ENCODE measurements around the gene CFAP65. TPM values are rescaled to one million over a fixed set of nuclear protein-coding genes. Genes with fewer than 3 reads are reported as not detected.
A peak's percentile ranks its signal among the peaks of the same experiment; 100 is the strongest.

Gene CFAP65
- total and polyA plus RNA-seq, 2 of the 4 experiments (the other 2 are of a cell fraction): not detected

- no peak for ATAC-seq (ENCODE audit: low read depth)
- H3K4ac ChIP-seq (ENCODE audit: low read depth, low read length): no peak overlapping the region
- H3K9me1 ChIP-seq (ENCODE audit: insufficient read depth, low read length): 0 out of 2 replicates have a peak, but pooled peaks cover 4% of the 10 kb centered on the region
- no peak overlapping the region for H2BK120ac ChIP-seq (ENCODE audit: low read depth, low read length)
- H4K91ac ChIP-seq (ENCODE audit: insufficient read depth, low read depth, low read length): no peak overlapping the region
- WGBS, 2 experiments (ENCODE audit: extremely low coverage in 2 of 2, insufficient read length in 1 of 2): no CpG with 5 or more reads among the region's 5 CpGs
- H2BK15ac ChIP-seq (ENCODE audit: low read depth, low read length): no peak overlapping the region
- in situ Hi-C loops (cut with MboI; ENCODE audit: low sequenced_read_pairs): no loop called here
- no peak overlapping the region; a peak in 1 of 4 replicates for H4K8ac ChIP-seq (ENCODE audit: low read depth in 2 of 2, low read length in 2 of 2)
- H4K5ac ChIP-seq (ENCODE audit: low read depth, low read length): no peak overlapping the region
- CTCF ChIA-PET: no interaction called here
- DNase-seq: no peak
- dilution Hi-C loops (cut with HindIII; ENCODE audit: low sequenced_read_pairs, unreplicated experiment): no loop called here
- H3K27me3 ChIP-seq (ENCODE audit: control insufficient read depth, insufficient read depth, low read length): peaks cover 47% of the 10 kb centered on the region
- no peak overlapping the region for H2AK5ac ChIP-seq (ENCODE audit: low read depth, low read length)
- no peaks in the 10 kb centered on the region for H3K9me3 ChIP-seq (ENCODE audit: control insufficient read depth, insufficient read depth, low read length)
- H3K23ac ChIP-seq (ENCODE audit: low read depth, low read length): no peak overlapping the region
- H3K27ac ChIP-seq (ENCODE audit: insufficient read depth, low read length): no peak overlapping the region
- no peak overlapping the region for H3K4me2 ChIP-seq (ENCODE audit: low read depth, low read length)
- H2BK5ac ChIP-seq (ENCODE audit: low read depth, low read length, poor library complexity, severe bottlenecking): no peak overlapping the region
- no peak overlapping the region for H3K4me3 ChIP-seq (ENCODE audit: insufficient read depth, low read depth, low read length)
- H3K9ac ChIP-seq (ENCODE audit: low read depth, low read length): no peak overlapping the region
- no peak for TF ChIP-seq NFE2L2 (IDR thresholded peaks at IDR 0.05; ENCODE audit: low read depth, low read length)
- no peak for TF ChIP-seq CEBPB (IDR thresholded peaks at IDR 0.05; ENCODE audit: low read depth, low read length)
- no peak for TF ChIP-seq RAD21 (IDR thresholded peaks at IDR 0.05; ENCODE audit: low read length)
- no peak for TF ChIP-seq CHD1 (IDR thresholded peaks at IDR 0.05; ENCODE audit: low read depth, low read length)
- no peak for TF ChIP-seq MXI1 (IDR thresholded peaks at IDR 0.05; ENCODE audit: borderline replicate concordance, low read depth, low read length)
- no peak for TF ChIP-seq CTCF (conservative IDR thresholded peaks at IDR 0.05; ENCODE audit: low read depth, low read length)
- TF ChIP-seq MAZ (IDR thresholded peaks at IDR 0.05; ENCODE audit: borderline replicate concordance, low read depth, low read length): no peak
- no peak for TF ChIP-seq FOS (IDR thresholded peaks at IDR 0.05; ENCODE audit: low read depth, low read length)
- TF ChIP-seq RCOR1 (IDR thresholded peaks at IDR 0.05; ENCODE audit: insufficient replicate concordance, low read length): no peak
- TF ChIP-seq USF2 (IDR thresholded peaks at IDR 0.05; ENCODE audit: low read depth, low read length): no peak
- no peak for TF ChIP-seq MAFK (IDR thresholded peaks at IDR 0.05; ENCODE audit: low read depth, low read length)
- no peak for TF ChIP-seq POLR2A (IDR thresholded peaks at IDR 0.05; ENCODE audit: low read depth, low read length)
- TF ChIP-seq RFX5 (IDR thresholded peaks at IDR 0.05; ENCODE audit: low read depth, low read length): no peak
- TF ChIP-seq ELK1 (IDR thresholded peaks at IDR 0.05; ENCODE audit: borderline replicate concordance, low read depth, low read length): no peak
- H3K36me3 ChIP-seq (ENCODE audit: control insufficient read depth, insufficient read depth, low read length): no peaks in the 10 kb centered on the region
- POLR2A ChIA-PET (ENCODE audit: unreplicated experiment): no interaction called here
- H3K14ac ChIP-seq (replicated peaks; ENCODE audit: low read depth, low read length): no peak overlapping the region
- BruUV-seq (replicated peaks): no TSS peak
- H4K20me1 ChIP-seq (ENCODE audit: insufficient read depth, low read length): no peaks in the 10 kb centered on the region
- peak overlapping the region; percentile 5 for H2AFZ ChIP-seq (replicated peaks; ENCODE audit: low read length, poor library complexity)
- no peaks in the 10 kb centered on the region for H3K79me1 ChIP-seq (ENCODE audit: low read depth in 1 of 2, low read length in 2 of 2)
- peak overlapping the region; percentile 42 for H2AK9ac ChIP-seq (replicated peaks; ENCODE audit: low read depth, low read length, poor library complexity)
- no peak overlapping the region for H3K56ac ChIP-seq (ENCODE audit: extremely low read depth, insufficient read depth, low read length)
- no peaks in the 10 kb centered on the region for H3K4me1 ChIP-seq (ENCODE audit: control insufficient read depth, insufficient read depth, low read length)
- no peak overlapping the region for H3K18ac ChIP-seq (ENCODE audit: low read depth, low read length)
- peak overlapping the region; percentile 35; the same call in 1 of the 2 replicates for H2BK20ac ChIP-seq (ENCODE audit: low read depth, low read length)
- intact Hi-C loops (cut with micrococcal nuclease): no loop called here
Observed at GRCh38 chr2:218963601-218964000, 77.7 kb downstream of the CFAP65 start.

Data from IMR-90 (cell line).